Measurements from ENCODE around the gene PARD3.

- TF ChIP-seq BHLHE40 (IDR thresholded peaks at IDR 0.05; ENCODE audit: borderline replicate concordance), result no peak
- TF ChIP-seq CTBP1 (IDR thresholded peaks at IDR 0.05; ENCODE audit: borderline replicate concordance), result no peak
Measured at GRCh38 chr10:34191406-34191805, 623.7 kb downstream of the PARD3 start.
